KMS-11 (cell line): ENCODE data around the gene GTF2IRD1.
"Not testable (repeated sequence)": the region's sequence is repeated elsewhere in the genome, so short reads cannot be mapped to it uniquely, and the experiment has no call there.

Experiments
- H2AFZ ChIP-seq: fragments of 200-600 bp; sonication (generic); 2 replicates; pipeline ENCODE4 v1.6.1; 2016; ENCODE audit warnings: antibody characterized with exemption, mixed run types, low read depth
- H3K27ac ChIP-seq: fragments of 200-600 bp; sonication (generic); 2 replicates; pipeline ENCODE4 v1.6.1; 2016; ENCODE audit warnings: mild to moderate bottlenecking, mixed run types
- H3K27me3 ChIP-seq: fragments of 200-600 bp; sonication (generic); 2 replicates; pipeline ENCODE4 v1.6.1; 2017; ENCODE audit warnings: mild to moderate bottlenecking, low read depth, mixed run types, moderate library complexity; ENCODE audit not compliant: insufficient read depth
- H3K36me3 ChIP-seq: fragments of 200-600 bp; sonication (generic); 2 replicates; pipeline ENCODE4 v1.6.1; 2017; ENCODE audit warnings: mild to moderate bottlenecking, mixed run types; ENCODE audit not compliant: insufficient read depth
- H3K4me1 ChIP-seq: fragments of 200-600 bp; sonication (generic); 2 replicates; pipeline ENCODE4 v1.6.1; 2016; ENCODE audit warnings: mild to moderate bottlenecking, low read depth, mixed run types; ENCODE audit not compliant: poor library complexity, severe bottlenecking
- H3K4me2 ChIP-seq: fragments of 200-600 bp; sonication (generic); 2 replicates; pipeline ENCODE4 v1.7.0; 2016; ENCODE audit warnings: mild to moderate bottlenecking, mixed run types
- H3K4me3 ChIP-seq: fragments of 200-600 bp; sonication (generic); IDR thresholded peaks from 2 replicates; pipeline ENCODE4 v1.6.1; 2017; ENCODE audit warnings: low read depth, low read length, mixed read lengths; ENCODE audit not compliant: insufficient read depth
- H3K79me2 ChIP-seq: fragments of 200-600 bp; sonication (generic); 2 replicates; pipeline ENCODE4 v1.6.1; 2016; ENCODE audit warnings: low read depth, mixed run types; ENCODE audit not compliant: insufficient read depth
- H3K9ac ChIP-seq: fragments of 200-600 bp; sonication (generic); 2 replicates; pipeline ENCODE4 v1.6.1; 2016; ENCODE audit warnings: mild to moderate bottlenecking, mixed run types
- H4K20me1 ChIP-seq: fragments of 200-600 bp; sonication (generic); 2 replicates; pipeline ENCODE4 v1.6.1; 2016; ENCODE audit warnings: mild to moderate bottlenecking, mixed run types; ENCODE audit not compliant: insufficient read depth
- CTCF ChIP-seq: fragments of 200-600 bp; sonication (generic); conservative IDR thresholded peaks from 2 replicates; pipeline ENCODE4 v1.6.1; 2017; ENCODE audit warnings: low read depth, mild to moderate bottlenecking, antibody characterized with exemption, low read length, moderate library complexity, mixed read lengths

Gene GTF2IRD1

GRCh38 chr7:74418538-74418937 lies 35.2 kb upstream of the GTF2IRD1 start:
- Histone ChIP-seq H3K9ac (no peak overlapping the region), H3K4me2 (no peak overlapping the region), H3K27me3 (no peaks in the 10 kb centered on the region), H3K79me2 (no peaks in the 10 kb centered on the region), H3K36me3 (no peaks in the 10 kb centered on the region), H3K27ac (no peak overlapping the region), H3K4me1 (no peaks in the 10 kb centered on the region), H4K20me1 (no peaks in the 10 kb centered on the region), H2AFZ (no peak overlapping the region), H3K4me3 (no peak overlapping the region)
- TF ChIP-seq CTCF: no peak

GRCh38 chr7:74419232-74419631 lies 34.5 kb upstream of the GTF2IRD1 start:
- H3K27me3 ChIP-seq, H3K4me2 ChIP-seq, H3K9ac ChIP-seq, H2AFZ ChIP-seq, H3K79me2 ChIP-seq, H3K27ac ChIP-seq, H3K4me3 ChIP-seq, H4K20me1 ChIP-seq, H3K4me1 ChIP-seq, H3K36me3 ChIP-seq: not testable (repeated sequence)

- no peak overlapping the region for H3K27ac ChIP-seq
- no peak for TF ChIP-seq CTCF
- no peak overlapping the region for H2AFZ ChIP-seq
- no peak overlapping the region for H3K4me2 ChIP-seq
- no peaks in the 10 kb centered on the region for H3K27me3 ChIP-seq
- H3K79me2 ChIP-seq: no peaks in the 10 kb centered on the region
- no peaks in the 10 kb centered on the region for H4K20me1 ChIP-seq
- H3K9ac ChIP-seq: no peak overlapping the region
- no peak overlapping the region for H3K4me3 ChIP-seq
- H3K36me3 ChIP-seq: no peaks in the 10 kb centered on the region
- H3K4me1 ChIP-seq: no peaks in the 10 kb centered on the region
These were observed 33.7 kb upstream of the GTF2IRD1 start for GRCh38 chr7:74420006-74420405.

- Histone ChIP-seq H3K27me3 (no peaks in the 10 kb centered on the region), H3K36me3 (no peaks in the 10 kb centered on the region), H3K4me2 (no peak overlapping the region), H2AFZ (no peak overlapping the region), H3K27ac (no peak overlapping the region), H3K79me2 (no peaks in the 10 kb centered on the region), H3K4me1 (no peaks in the 10 kb centered on the region), H3K4me3 (no peak overlapping the region), H4K20me1 (no peaks in the 10 kb centered on the region), H3K9ac (no peak overlapping the region)
- TF ChIP-seq CTCF: no peak
These were observed 29.3 kb upstream of the GTF2IRD1 start for GRCh38 chr7:74424291-74424880.

GRCh38 chr7:74428023-74428422 lies 25.7 kb upstream of the GTF2IRD1 start:
- TF ChIP-seq CTCF: no peak

More at GRCh38 chr7:74428023-74428422, 25.7 kb upstream of the GTF2IRD1 start:
- H3K4me1 ChIP-seq: no peaks in the 10 kb centered on the region
- H3K27ac ChIP-seq: no peak overlapping the region
- H3K79me2 ChIP-seq: no peaks in the 10 kb centered on the region
- H3K4me3 ChIP-seq: no peak overlapping the region
- no peak overlapping the region for H2AFZ ChIP-seq
- H3K27me3 ChIP-seq: no peaks in the 10 kb centered on the region
- no peaks in the 10 kb centered on the region for H4K20me1 ChIP-seq
- no peaks in the 10 kb centered on the region for H3K36me3 ChIP-seq
- no peak overlapping the region for H3K4me2 ChIP-seq
- no peak overlapping the region for H3K9ac ChIP-seq
